Endothelial cell of umbilical vein (primary cell): ENCODE measurements around the gene CCDC57. TPM values are rescaled to one million over a fixed set of nuclear protein-coding genes. Genes with fewer than 3 reads are reported as not detected.
A peak's percentile ranks its signal among the peaks of the same experiment; 100 is the strongest.

Experiments
- BruUV-seq: library from RNA; stranded (reverse); fragments of 400-500 nt; replicated peaks from 2 replicates; lab custom pipeline; 2021; lab: Mats Ljungman, UMichigan
- CTCF ChIA-PET: fragments of 300-600, 350-600 bp; sonication (Branson Sonifier 250); formaldehyde crosslinking; loops from one replicate; lab custom pipeline; 2021; ENCODE audit warnings: antibody characterized with exemption, inconsistent platforms; lab: Charles Lee
- POLR2A ChIA-PET: fragments of 300-600, 350-600 bp; sonication (Branson Sonifier 250); formaldehyde crosslinking; loops from one replicate; lab custom pipeline; 2021; ENCODE audit warnings: antibody characterized with exemption, inconsistent platforms; lab: Charles Lee
- DNase-seq: peaks from one replicate; pipeline ENCODE4 v3.0.0-alpha.2; 2011; ENCODE audit warnings: low read depth, low spot score
- FAIRE-seq: peaks from 2 replicates; lab custom pipeline; 2011; peaks lifted over from hg19 to GRCh38; lab: Jason Lieb, UNC
- H2AFZ ChIP-seq: 2 replicates; pipeline ENCODE4 v1.6.0; 2012; ENCODE audit warnings: low read depth, low read length, control low read depth, inconsistent platforms
- H3K27ac ChIP-seq: 2 replicates; pipeline ENCODE4 v1.5.1; 2011; ENCODE audit warnings: low read depth, mild to moderate bottlenecking, control low read depth, low read length, moderate library complexity; ENCODE audit not compliant: insufficient read depth
- H3K27me3 ChIP-seq, 2 experiments: 2 replicates each; pipeline versions ENCODE4 v1.6.0 to v1.6.1; 2011; ENCODE audit warnings: low read length in 2 of 2, mixed read lengths in 1 of 2; ENCODE audit not compliant: control insufficient read depth in 2 of 2, insufficient read depth in 2 of 2
- H3K36me3 ChIP-seq, 2 experiments: 2 replicates in 1 of 2; 3 replicates in 1 of 2; pipeline ENCODE4 v1.5.1; 2011; ENCODE audit warnings: low read length in 2 of 2, mild to moderate bottlenecking in 1 of 2, moderate library complexity in 1 of 2; ENCODE audit not compliant: control insufficient read depth in 2 of 2, insufficient read depth in 2 of 2; ENCODE audit errors: extremely low read depth in 1 of 2
- H3K4me1 ChIP-seq: 3 replicates; pipeline ENCODE4 v1.5.1; 2011; ENCODE audit warnings: mild to moderate bottlenecking, low read length; ENCODE audit not compliant: control insufficient read depth, insufficient read depth; ENCODE audit errors: extremely low read depth
- H3K4me2 ChIP-seq: 2 replicates; pipeline ENCODE4 v1.6.1; 2011; ENCODE audit warnings: low read length, control low read depth, mixed read lengths; ENCODE audit not compliant: insufficient read depth
- H3K4me3 ChIP-seq, 3 experiments: fragments of 200-600 bp in 1 of 3; sonication (generic), shearing (Covaris generic) in 1 of 3; replicated peaks in 1 of 3; 2 replicates each; pipeline ENCODE4 v1.5.1; 2011 to 2016; ENCODE audit warnings: control low read depth in 3 of 3, low read length in 3 of 3, mild to moderate bottlenecking in 2 of 3, inconsistent platforms in 1 of 3, low read depth in 1 of 3, moderate library complexity in 1 of 3; ENCODE audit not compliant: insufficient read depth in 1 of 3
- H3K79me2 ChIP-seq: 2 replicates; pipeline ENCODE4 v1.6.0; 2012; ENCODE audit warnings: low read length, inconsistent platforms; ENCODE audit not compliant: control insufficient read depth, insufficient read depth
- H3K9ac ChIP-seq: replicated peaks from 2 replicates; pipeline ENCODE3; 2011; ENCODE audit warnings: low read length, control low read depth; ENCODE audit not compliant: insufficient read depth; ENCODE audit errors: extremely low read depth
- H3K9me1 ChIP-seq: replicated peaks from 3 replicates; pipeline ENCODE4 v1.6.0; 2011; ENCODE audit warnings: mild to moderate bottlenecking, low read length; ENCODE audit not compliant: control insufficient read depth, insufficient read depth; ENCODE audit errors: extremely low read depth
- H3K9me3 ChIP-seq: replicated peaks from 2 replicates; pipeline ENCODE4 v1.5.1; 2012; ENCODE audit warnings: low read length, inconsistent platforms; ENCODE audit not compliant: control insufficient read depth, insufficient read depth
- H4K20me1 ChIP-seq: replicated peaks from 2 replicates; pipeline ENCODE3; 2011; ENCODE audit warnings: mild to moderate bottlenecking, low read length; ENCODE audit not compliant: control insufficient read depth, insufficient read depth; ENCODE audit errors: extremely low read depth
- CTCF ChIP-seq, 2 donors: IDR thresholded peaks; 1 replicate in 1 of 2; 2 replicates in 1 of 2; pipeline ENCODE4 v1.5.1; 2011; ENCODE audit warnings: low read length in 2 of 2, mild to moderate bottlenecking in 2 of 2, moderate library complexity in 2 of 2, control low read depth in 1 of 2, inconsistent platforms in 1 of 2, low read depth in 1 of 2; ENCODE audit not compliant: insufficient read depth in 1 of 2; ENCODE audit errors: extremely low read depth in 1 of 2
- EZH2 ChIP-seq: IDR thresholded peaks from 2 replicates; pipeline ENCODE4 v1.6.1; 2012; ENCODE audit warnings: borderline replicate concordance, low read depth, mild to moderate bottlenecking, moderate library complexity, low read length, inconsistent platforms; ENCODE audit not compliant: severe bottlenecking
- FOS ChIP-seq: IDR thresholded peaks from 2 replicates; pipeline ENCODE4 v1.6.1; 2011; ENCODE audit warnings: mild to moderate bottlenecking, low read length, moderate library complexity, borderline replicate concordance; ENCODE audit not compliant: insufficient read depth
- GATA2 ChIP-seq: IDR thresholded peaks from 2 replicates; pipeline ENCODE4 v1.7.0; 2011; ENCODE audit warnings: low read depth, mild to moderate bottlenecking, moderate library complexity, mixed read lengths, low read length; ENCODE audit not compliant: insufficient read length, insufficient read depth
- JUN ChIP-seq: IDR thresholded peaks from 2 replicates; pipeline ENCODE4 v1.6.1; 2011; ENCODE audit warnings: borderline replicate concordance, low read depth; ENCODE audit not compliant: insufficient read length, insufficient read depth
- MYC ChIP-seq: IDR thresholded peaks from one replicate; pipeline ENCODE4 v1.6.1; 2011; ENCODE audit warnings: mild to moderate bottlenecking, low read depth, low read length
- POLR2A ChIP-seq: IDR thresholded peaks from 2 replicates; pipeline ENCODE4 v1.6.1; 2012; ENCODE audit warnings: low read depth, mild to moderate bottlenecking, control low read depth, low read length
- POLR2AphosphoS5 ChIP-seq: IDR thresholded peaks from 2 replicates; pipeline ENCODE4 v1.6.1; 2012; ENCODE audit warnings: low read depth, mild to moderate bottlenecking, control low read depth, low read length, moderate library complexity; ENCODE audit not compliant: insufficient read depth
- dilution Hi-C: fragments of 300-500 bp; cut with MboI; formaldehyde crosslinking; loops from one replicate; pipeline ENCODE4 v1.15.0; 2019; ENCODE audit warnings: low sequenced_read_pairs; ENCODE audit not compliant: extremely low pct_ligation_motif_present
- intact Hi-C: fragments of 100-400 bp; cut with micrococcal nuclease; formaldehyde crosslinking; loops from one replicate; pipeline ENCODE4 v1.10.0; 2022
- polyA plus RNA-seq, 4 experiments: library from polyadenylated mRNA; depleted of rRNA in 3 of 4; stranded (reverse) in 3 of 4; unstranded in 1 of 4; fragments of >200 nt; gene quantifications; 2 replicates each; pipeline versions ENCODE4 v1.2.1 to v1.2.3, GENCODE V29; 2011 to 2012; ENCODE audit warnings: missing spikeins in 1 of 4
- total RNA-seq: library from RNA; stranded (reverse); gene quantifications from 2 replicates; pipeline ENCODE4 v1.2.3, GENCODE V29; 2021
- TF ChIP-seq, protein P1 (sequence below): IDR thresholded peaks from 2 replicates; pipeline ENCODE4 v1.6.1; 2011; ENCODE audit not compliant: insufficient read depth, insufficient read length

CCDC57 gene
- total and polyA plus RNA-seq, 2 donors (not counting 3 experiments of a cell fraction or from before 2014, with no cell fraction given) = 18.6 to 31.6 TPM

GRCh38 chr17:82095777-82096708 is 116.6 kb downstream of the CCDC57 start:
- Histone ChIP-seq H3K4me1 (peaks cover 20% of the 10 kb centered on the region), H3K9me3 (no peaks in the 10 kb centered on the region), H3K79me2 (peaks cover 55% of the 10 kb centered on the region), H3K36me3 (peaks cover 26 to 31% of the 10 kb centered on the region in 2 experiments), H3K9me1 (no peaks in the 10 kb centered on the region), H3K4me2 (peak overlapping the region; percentile 26), H3K4me3 (peak overlapping the region in 2 of 3 experiments; percentile 8 to 78), H2AFZ (no peak overlapping the region), H4K20me1 (no peaks in the 10 kb centered on the region), H3K27ac (no peak overlapping the region), H3K27me3 (no peaks in the 10 kb centered on the region), H3K9ac (peak overlapping the region; percentile 81)
- TF ChIP-seq MYC = no peak
- TF ChIP-seq POLR2AphosphoS5 = no peak
- ChIA-PET CTCF (interaction anchor here (0.8 to 1.2 kb wide), 3 partner anchors 56 to 65 kb away, joined by 3 to 6 read pairs (median 4); partner anchors contain the start of gene DCXR), POLR2A (no interaction called here)
- no peak for DNase-seq
- no peak for FAIRE-seq
- no TSS peak for BruUV-seq
- dilution Hi-C loops = no loop called here
- intact Hi-C loops = loop anchor here (5.0 kb wide), 2 partner anchors 119 to 131 kb away; partner anchors contain the start of genes ASPSCR1 and SLC16A3

DNA sequence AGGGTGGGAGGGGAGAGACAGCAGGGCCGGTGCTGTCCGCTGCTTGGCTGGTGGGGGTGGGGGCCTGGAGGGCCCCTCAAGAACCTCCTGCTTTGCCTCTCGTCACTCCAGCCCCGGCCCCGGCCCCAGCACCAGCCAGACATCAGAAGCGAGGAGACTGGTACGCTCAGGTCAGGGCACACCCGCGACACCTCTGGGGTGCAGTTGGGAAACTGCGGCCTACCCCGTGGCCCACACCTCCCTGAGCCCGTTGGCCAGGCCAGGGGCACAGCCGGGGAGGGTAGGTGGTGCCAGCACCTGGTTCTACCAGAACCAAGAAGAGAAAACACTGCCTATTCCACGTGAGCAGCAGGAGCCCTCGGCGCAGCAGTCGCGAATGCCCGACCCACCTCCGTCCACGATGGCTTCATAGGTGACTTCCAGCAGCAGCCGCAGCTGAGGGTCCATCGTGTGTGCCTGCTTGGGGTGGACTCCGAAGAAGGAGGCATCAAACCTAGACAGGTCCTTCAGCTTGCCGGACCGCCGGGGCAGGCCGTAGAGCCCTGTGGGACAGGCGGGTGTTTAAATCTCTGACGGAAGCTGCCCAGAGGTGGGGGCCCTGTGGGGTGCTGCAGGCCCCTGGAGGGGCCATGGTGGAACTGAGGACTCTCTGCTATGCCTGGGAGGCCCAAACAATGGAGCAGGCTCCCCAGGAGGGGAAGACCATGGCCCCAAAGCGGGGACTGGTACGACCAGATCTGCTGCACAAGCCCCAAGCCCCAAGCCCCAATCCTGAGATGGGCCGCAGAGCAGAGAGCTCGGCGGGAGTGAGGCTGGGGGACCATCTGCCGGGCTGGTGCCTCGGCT is 117.5 kb downstream of the CCDC57 start:
- intact Hi-C loops = loop anchor here (5.0 kb wide), 2 partner anchors 118 to 132 kb away; partner anchors contain the start of genes ASPSCR1 and SLC16A3
- DNase-seq = no peak

More for the DNA sequence above, 117.5 kb downstream of the CCDC57 start:
- Histone ChIP-seq H3K36me3 (peaks cover 27 to 38% of the 10 kb centered on the region in 2 experiments), H3K27me3 (no peaks in the 10 kb centered on the region), H3K9me3 (no peaks in the 10 kb centered on the region), H3K9ac (no peak overlapping the region), H3K79me2 (peaks cover 57% of the 10 kb centered on the region), H2AFZ (no peak overlapping the region), H3K4me3 (no peak overlapping the region), H4K20me1 (no peaks in the 10 kb centered on the region), H3K9me1 (no peaks in the 10 kb centered on the region), H3K4me2 (no peak overlapping the region), H3K27ac (no peak overlapping the region), H3K4me1 (peaks cover 20% of the 10 kb centered on the region)
- POLR2A ChIA-PET = no interaction called here
- TF ChIP-seq POLR2AphosphoS5 (no peak), EZH2 (no peak), CTCF (IDR thresholded peaks at IDR 0.05; ENCODE audit: extremely low read depth in 1 of 2, insufficient read depth in 1 of 2, low read depth in 1 of 2, low read length in 2 of 2) (no peak), POLR2A (no peak), FOS (no peak), JUN (no peak), MYC (no peak), GATA2 (no peak)
- TF ChIP-seq, protein P1, sequence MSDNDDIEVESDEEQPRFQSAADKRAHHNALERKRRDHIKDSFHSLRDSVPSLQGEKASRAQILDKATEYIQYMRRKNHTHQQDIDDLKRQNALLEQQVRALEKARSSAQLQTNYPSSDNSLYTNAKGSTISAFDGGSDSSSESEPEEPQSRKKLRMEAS = no peak
- FAIRE-seq = no peak
- CTCF ChIA-PET = interaction anchor here (0.8 to 1.2 kb wide), 3 partner anchors 57 to 65 kb away, joined by 3 to 6 read pairs (median 4); partner anchors contain the start of gene DCXR
- dilution Hi-C loops = no loop called here
- BruUV-seq = no TSS peak
